GM18499 (cell line): Measurements from ENCODE around the gene ZC3H12D.
"Not testable (repeated sequence)": the region's sequence is repeated elsewhere in the genome, so short reads cannot be mapped to it uniquely, and the experiment has no call there.

Experiments
- ATAC-seq: cut with Tn5 transposase; IDR thresholded peaks from one replicate; pipeline ENCODE4 v1.9.1; 2021; ENCODE audit warnings: moderate number of reproducible peaks; ENCODE audit not compliant: insufficient read depth, unreplicated experiment

ZC3H12D gene

DNA sequence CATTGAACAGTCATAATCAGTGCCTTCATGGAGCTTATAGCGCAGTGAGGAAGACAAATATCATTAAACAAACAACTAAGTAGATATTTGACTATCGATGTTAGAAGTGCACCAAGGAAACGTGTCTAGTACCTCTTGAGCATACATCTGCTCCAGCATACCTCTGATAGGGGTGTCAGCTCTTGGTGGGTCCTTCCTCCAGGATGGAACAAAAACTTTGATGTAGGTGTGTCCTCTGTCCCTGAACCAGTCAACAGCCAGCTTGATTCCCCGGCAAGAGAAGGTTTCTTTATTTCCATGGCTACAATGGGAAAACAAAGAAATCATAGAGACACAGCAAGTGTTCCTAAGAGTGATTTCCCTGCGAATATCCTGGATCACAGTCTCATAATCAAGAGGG lies 23.1 kb downstream of the ZC3H12D start:
- no peak for ATAC-seq

- not testable (repeated sequence) for ATAC-seq
Observed at GRCh38 chr6:149460249-149460648, 24.6 kb downstream of the ZC3H12D start.

- no peak for ATAC-seq
Observed at GRCh38 chr6:149459761-149460160, 25.1 kb downstream of the ZC3H12D start.

DNA sequence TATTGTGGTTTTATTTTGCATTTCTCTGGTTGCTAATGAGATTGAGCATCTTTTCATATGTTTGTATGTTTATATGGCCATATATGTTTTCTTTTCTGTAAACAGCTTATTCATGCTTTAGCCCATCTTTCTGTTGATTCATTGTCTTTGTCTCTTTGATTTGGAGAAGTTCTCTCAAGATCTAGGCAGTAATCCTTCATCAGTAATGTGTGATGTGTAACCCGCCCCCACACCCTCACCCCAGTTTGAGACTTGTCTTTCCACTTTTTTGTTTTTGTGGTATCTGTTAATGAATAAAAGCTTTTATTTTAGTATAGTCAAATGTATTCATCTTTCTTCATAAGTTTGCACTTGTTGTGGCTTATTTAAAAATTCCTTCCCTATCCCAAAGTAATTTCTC lies 26.0 kb downstream of the ZC3H12D start:
- no peak for ATAC-seq

DNA sequence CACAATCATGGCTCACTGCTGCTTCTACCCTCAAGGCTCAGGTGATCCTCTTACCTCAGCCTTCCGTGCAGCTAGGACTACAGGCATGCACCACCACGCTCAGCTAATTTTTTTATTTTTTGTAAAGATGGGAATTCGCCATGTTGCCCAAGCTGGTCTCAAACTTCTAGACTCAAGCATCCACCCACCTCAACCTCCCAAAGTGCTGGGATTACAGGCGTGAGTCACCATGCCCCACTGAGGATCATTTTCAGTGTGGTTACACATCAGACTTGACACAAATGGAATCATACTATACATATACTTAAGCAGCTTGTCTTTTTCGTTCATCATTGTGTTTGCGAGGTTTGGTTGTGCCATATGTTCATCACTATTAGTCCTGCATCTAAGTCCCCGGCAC lies 26.6 kb downstream of the ZC3H12D start:
- ATAC-seq = no peak

DNA sequence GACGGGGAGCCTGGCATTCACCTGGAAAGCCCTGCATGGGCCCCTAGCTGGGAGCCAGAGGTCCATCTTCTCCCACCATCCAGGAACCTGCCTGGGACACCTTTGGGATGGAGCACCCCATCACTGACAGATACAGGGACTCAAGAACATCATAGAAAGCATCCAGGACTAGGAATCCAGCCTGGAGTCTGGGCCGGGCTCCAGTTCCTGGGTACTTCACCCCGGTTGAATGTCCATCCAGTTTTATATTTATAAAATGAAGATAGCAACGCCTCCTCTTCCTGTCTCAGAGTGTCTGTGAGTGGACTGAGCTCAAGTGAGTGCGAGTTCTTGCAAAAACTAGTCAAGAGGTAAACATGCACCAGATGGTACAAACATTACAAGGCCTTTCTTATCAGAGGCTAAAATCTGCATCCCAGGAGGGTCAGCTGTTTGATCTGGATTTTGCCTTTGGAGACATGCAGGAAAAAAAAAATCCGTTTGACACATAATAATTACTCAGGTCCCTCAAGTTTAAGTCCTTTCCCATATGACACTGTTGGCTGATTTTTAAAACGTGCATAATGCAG lies 27.4 kb downstream of the ZC3H12D start:
- no peak for ATAC-seq

DNA sequence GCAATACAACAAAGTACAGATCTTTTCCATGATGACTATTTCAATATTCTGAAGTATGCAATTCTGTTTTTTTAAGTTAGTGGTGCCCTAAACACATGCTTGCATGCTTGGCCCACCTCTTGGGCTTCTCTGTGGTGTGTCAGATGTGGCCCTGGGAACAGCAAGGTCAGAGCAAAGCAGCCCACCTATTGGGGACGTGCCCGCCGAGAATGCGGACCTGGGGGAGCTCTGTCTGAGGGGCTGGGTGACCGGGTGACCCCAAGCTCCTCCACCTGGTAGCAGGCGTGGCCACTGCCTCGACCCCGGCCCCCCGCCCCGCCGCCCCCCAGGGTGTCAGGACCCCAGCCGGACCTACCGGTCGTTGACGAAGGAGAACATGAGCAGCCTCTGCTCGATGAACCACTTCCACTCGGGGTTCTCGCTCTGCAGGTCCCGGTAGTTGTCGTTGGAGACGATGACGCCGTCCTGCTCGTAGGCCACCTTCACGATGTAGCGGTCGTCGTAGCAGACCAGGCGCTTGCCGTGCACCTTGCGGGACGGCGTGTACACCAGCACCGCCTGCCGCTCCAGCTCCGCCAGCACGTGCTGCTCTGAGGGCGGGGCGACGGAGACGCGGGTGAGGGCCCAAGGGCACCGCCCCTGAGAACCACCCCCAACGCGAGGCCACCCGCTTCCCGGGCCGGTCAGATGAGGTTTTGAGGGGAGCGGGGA lies 28.3 kb downstream of the ZC3H12D start:
- no peak for ATAC-seq

DNA sequence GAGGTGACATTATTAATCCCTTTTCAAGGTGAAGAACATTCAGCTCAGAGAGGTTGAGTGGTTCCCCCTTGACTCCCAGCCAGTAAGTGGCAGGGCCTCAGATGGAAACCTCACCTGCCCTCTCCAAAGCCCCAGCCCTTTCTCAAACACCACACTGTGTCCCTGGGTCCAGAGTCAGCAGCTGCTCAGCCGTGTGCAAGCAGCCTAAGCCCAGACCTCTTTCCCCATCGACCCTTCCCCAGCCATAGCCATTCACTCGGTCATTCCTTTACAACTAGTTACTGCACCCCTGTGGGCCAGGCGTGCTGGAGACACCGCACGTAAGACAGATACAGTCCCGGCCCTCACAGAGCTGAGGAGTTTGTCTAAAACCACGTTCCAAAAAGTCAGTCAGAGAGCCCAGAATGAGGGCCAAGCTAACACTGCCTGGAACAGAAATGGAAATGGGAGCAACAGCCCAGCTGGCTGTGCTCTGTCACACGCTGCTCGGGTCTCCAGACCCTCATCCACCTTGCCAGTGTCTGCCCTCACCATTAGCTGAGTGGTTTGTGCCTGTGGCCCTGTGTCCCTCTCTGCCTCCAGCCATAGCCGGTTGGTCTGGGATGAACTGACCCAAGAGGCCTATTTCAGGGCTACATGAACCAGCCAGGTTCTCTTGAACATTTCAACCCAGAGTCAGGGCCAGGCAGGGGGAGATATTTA lies 29.6 kb downstream of the ZC3H12D start:
- no peak for ATAC-seq

- ATAC-seq = no peak
Observed at GRCh38 chr6:149454346-149454848, 30.4 kb downstream of the ZC3H12D start.

- no peak for ATAC-seq
Observed at GRCh38 chr6:149453597-149454345, 31.0 kb downstream of the ZC3H12D start.

DNA sequence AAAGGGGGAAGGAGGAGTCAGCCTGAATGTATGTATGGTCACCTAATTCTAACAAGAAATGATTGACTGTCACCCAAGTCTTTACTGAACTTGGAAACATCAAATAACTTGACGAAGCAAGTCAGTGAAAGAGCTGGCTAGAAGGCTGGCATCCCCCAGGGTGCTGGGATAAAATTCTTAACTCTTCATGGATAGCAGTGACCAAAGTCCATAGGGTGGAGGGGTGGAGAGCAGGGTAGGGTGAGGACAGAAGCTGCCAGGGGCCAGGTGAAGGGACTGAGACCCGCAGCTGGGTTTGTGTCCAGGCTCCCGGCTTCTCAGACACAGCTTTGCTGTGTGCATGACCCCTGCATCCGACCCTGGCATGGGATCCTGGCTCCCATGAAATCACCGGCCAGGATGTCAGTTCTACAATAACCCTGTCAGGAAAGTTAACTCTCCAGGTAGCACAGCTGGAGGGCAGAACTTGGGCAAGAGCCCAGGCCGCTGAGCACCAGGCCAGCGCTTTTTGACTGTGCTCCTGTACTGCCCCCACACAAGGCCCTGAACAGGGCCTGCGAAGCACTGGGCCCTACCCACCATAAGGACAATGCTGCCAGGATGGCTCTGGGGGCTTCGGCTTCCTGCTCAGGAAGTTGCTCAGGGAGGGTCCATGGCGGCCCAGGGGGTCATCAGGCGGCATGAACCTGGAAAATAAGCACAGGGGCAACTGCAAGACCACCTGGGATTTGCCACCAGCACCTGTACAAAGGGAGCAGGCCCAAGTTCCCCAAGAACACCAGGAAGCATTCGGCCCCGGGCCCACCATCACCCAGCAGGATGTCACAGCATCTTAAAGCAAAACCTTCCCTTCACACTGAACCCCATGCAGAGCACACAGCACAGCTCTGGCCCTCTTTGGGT lies 32.5 kb downstream of the ZC3H12D start:
- no peak for ATAC-seq

- ATAC-seq = no peak
Observed at GRCh38 chr6:149451376-149452036, 33.3 kb downstream of the ZC3H12D start.

DNA sequence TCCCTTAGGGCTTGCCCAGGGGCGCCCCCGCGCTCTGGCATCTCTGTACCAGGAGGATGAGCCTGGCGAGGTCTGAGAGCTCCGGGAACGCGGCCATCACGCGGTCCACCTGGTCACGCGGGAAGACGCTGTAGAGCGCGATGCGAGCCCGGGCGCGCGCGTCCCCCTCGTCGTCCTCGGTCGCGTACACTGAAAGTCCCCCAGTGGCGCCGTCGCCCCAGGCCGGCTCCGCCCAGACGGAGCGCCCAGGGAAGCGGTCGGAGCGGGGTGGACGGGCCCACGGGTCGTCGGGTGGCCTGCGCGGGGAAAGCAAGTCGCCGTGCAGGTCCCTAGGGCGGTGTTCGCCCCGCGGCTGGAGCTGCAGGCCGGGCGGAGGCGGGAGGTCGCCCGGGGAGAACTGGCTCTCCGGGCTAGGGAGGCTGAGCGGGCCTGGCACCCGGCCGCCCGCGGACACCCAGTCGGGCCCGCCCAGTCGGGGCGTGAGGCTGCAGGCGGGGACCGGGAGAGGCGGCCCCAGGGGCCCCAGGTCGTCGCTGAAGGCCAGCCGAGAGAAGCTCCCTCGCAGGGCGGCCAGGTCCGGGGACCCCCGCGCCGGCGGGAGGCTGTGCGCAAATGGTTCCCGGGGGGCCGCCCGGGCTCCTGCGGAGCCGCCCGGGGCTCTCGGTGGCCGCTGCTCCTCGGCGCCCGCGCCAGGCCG lies 34.0 kb downstream of the ZC3H12D start:
- no peak for ATAC-seq

DNA sequence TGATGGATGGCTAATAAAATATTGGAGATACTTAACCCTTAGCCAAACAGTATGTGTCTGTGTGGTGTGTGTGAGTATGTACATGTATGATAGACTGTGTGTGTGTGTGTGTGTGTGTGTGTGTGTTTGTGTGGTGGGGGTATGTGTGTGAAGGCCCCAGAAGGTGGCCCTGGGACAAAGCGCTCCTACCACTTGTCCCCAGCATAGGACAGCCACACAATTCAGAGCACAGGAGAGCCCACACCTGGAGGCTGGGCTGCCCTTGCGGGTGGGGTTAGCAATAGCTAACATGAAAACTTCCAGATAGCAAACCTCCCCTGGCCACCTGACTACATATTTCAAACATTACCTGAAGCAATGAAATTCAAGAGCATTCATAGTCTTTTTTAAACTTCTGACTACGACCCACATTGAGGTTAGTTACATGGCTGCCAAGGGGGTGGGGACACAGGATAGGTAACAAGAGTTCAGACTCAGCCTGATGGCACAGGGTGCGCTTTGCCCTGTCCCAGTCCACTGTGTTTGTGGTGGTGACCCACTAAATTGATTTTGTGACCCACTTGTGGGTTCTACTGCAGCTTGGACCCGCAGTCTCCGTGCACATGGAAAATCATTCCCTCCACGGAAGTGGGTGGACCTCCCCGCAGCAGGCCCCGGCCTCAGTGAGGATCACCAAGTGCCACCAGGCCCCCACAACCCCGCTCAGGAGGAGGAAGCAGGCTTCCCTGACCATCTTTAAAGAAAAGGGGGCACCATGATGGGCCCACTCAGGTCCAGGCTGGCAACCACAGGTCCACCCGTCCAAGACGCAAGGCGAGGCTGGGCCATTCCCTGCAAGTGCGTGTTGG lies 34.8 kb downstream of the ZC3H12D start:
- no peak for ATAC-seq

DNA sequence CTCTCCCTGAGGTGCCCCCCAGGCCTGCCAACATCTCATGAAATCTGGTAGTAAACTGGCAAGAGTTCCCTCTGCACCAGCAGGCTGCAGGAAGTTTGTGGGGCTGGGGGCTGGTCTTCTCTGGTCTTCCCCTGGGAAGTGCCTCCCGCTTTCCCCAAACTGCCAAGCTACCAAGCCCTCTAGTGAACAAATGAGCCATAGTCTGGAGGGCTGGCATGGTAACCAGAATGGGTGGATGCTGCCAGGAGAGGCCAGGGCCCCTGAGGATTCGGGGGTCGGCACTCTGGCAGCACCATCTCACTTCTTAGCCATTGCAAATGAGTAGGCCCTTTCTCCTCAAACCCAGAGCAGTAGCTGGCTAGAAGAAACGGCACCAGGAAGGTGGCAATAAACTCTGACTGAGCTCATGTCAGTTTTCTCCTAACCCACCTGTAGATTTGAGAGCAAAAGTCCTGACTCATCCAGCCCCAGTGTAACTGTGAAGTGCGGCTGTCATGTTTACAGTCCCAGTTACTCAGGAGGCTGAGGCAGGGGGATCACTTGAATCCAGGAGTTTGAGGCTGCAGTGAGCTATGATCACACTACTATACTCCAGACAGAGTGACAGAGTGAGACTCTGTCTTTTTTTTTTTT lies 35.9 kb downstream of the ZC3H12D start:
- ATAC-seq = no peak

DNA sequence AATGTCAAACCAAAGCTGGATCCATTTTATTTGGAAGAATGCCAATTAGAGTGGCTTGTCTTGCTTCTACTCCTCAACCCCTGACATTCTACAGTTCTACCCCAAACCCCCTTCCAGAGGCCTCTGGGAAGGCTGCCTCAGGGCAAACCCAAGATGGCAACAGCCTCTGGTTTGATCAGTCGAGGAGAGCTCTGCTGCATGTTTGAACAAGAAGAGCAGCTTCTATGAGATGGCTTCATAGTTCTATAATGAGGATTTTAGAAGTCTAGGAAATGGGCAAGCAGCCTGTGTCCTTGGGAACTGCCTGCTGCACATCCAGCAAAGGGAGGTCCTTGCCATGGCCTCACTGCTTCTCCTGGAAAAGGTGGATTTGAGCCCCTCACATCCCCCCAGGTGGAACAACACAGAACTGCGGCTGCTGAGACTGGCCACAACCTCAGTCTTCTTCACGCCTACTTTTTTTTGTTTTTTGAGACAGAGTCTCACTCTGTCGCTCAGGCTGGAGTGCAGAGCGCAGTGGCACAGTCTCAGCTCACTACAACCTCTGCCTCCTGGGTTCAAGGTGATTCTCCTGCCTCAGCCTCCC lies 37.9 kb downstream of the ZC3H12D start:
- no peak for ATAC-seq

- no peak for ATAC-seq
Observed at GRCh38 chr6:149445573-149445972, 39.2 kb downstream of the ZC3H12D start.
